ENCODE data around the gene SLC7A5.

The SLC7A5 gene

DNA sequence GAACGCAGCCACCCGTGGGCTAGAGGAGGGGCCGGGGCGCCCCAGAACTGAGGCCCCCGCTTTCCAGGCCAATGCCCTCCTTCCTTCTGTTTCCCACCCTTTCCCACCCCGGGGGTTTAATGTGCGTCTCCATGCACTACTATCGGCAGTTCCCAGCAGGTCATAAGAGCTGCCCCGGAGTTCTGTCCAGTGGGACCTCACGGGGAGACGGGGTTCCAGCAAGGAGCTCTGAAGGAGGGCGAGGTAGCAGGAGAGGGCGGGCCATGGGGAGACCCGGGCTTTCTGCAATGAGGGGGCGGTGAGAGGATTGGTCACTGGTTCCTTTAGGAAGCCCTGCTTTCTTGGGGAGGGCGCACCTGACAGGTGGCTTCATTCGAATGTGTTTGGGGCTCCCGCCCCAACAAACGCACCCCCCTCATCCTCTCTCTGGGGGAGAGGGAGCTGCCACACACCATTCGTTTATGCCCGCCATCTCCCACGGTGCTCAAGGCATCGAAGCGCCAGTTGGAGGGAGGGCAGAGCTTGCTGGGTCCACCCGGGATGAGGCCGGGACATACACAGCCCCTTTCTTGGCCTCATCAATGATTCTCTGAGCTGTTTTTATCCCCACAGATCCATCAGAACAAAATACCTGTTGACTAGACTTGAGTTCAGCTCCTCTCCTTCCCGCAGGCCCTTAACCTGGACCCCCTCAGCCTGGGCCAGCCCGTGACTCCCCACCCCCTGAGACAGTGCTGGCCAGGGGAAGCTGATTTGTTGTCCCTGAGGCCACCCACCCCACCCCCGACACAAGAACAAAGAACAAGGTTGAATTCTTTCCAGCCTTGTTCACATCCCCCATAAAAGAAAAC is 44.1 kb downstream of the SLC7A5 start:
- no peak overlapping the region for H3K27ac ChIP-seq
- TF ChIP-seq, protein P1, sequence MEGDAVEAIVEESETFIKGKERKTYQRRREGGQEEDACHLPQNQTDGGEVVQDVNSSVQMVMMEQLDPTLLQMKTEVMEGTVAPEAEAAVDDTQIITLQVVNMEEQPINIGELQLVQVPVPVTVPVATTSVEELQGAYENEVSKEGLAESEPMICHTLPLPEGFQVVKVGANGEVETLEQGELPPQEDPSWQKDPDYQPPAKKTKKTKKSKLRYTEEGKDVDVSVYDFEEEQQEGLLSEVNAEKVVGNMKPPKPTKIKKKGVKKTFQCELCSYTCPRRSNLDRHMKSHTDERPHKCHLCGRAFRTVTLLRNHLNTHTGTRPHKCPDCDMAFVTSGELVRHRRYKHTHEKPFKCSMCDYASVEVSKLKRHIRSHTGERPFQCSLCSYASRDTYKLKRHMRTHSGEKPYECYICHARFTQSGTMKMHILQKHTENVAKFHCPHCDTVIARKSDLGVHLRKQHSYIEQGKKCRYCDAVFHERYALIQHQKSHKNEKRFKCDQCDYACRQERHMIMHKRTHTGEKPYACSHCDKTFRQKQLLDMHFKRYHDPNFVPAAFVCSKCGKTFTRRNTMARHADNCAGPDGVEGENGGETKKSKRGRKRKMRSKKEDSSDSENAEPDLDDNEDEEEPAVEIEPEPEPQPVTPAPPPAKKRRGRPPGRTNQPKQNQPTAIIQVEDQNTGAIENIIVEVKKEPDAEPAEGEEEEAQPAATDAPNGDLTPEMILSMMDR (conservative IDR thresholded peaks at IDR 0.05): no peak
- TF ChIP-seq ZFX (IDR thresholded peaks at IDR 0.05): no peak

DNA sequence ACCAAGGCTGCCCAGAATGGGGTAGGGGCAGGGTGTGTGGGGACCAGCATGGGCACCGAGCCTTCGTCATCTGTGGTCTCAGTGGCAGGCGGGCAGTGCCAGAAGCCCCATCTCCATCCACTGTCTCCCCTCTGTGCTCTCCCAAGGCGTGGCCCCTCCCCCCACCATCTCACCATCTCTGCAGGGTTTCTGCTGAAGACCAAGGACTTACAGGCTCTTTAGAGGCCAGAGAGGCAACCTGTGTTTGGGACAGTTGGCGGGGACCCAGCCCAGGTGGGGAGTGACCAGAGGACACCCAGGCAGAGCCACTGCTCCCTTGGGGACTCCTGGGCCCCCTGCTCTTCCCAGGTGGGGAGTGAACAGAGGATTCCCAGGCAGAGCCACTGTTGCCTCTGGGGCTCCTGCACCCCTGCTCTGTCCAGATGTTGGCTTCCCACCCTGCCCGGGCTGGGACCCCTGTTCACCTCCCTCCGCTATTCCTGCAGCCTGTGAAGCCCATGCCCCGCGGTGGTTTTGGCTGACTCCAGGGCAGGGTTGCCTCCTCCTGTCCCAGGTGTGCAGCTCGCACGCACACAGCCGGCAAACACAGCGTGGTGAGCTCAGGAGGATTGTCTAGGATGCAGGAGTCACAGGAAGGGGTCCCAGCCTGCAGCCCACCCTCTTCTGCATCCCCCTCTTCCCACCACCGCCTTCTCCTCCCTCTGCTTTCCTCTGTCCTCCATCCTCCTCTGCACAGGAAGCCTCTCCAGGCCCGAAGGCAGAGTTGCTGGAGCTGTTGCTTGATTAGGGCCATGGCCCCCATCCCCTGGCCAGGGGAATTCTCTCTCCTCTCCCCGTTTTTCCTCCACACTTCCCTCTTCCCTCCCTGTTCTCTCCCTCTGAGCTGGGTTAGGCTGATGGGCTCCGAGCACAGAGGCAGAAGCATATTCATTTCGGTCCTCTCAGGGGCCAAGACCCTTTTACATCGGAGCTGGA is 45.0 kb downstream of the SLC7A5 start:
- TF ChIP-seq, protein P1 (conservative IDR thresholded peaks at IDR 0.05): no peak
- TF ChIP-seq ZFX (IDR thresholded peaks at IDR 0.05): no peak
- no peak overlapping the region for H3K27ac ChIP-seq

DNA sequence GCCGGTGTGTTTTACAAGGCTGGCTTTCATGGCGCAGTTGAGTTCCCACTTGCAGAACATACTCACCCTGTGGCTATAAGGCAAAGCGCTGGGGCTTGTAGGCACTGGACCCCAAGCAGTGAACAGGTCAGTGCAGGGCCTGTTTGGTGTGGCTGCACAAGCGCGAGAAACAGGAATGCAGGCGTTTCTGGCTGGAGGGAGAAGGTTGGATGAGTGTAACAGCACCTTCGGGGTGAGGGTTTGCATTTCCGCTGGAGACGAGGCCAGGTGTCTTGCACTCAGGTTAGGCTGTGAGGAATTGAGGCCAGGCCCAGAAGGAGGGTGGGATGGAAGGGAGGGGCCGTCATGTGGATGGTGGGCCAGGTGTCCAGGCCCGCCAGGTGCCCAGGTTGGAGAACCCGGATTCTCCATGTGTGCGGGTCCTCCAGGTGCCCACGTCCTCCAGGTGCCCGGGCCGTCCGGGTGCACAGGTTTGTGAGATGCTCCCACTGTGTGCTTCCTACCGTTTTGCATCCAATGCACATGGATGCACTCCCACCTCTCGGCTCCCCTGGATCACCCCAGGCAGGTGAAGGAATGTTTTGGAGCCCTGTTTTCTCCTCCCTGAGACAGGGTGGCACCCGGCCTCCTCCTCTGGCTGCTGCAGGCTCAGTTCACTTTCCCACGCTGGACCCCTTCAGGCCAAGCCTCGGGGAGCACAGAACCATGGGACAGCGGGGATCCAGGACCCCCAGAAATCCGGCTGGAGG is 46.0 kb downstream of the SLC7A5 start:
- H3K27ac ChIP-seq: no peak overlapping the region
- TF ChIP-seq, protein P1 (conservative IDR thresholded peaks at IDR 0.05): no peak
- TF ChIP-seq ZFX (IDR thresholded peaks at IDR 0.05): no peak

DNA sequence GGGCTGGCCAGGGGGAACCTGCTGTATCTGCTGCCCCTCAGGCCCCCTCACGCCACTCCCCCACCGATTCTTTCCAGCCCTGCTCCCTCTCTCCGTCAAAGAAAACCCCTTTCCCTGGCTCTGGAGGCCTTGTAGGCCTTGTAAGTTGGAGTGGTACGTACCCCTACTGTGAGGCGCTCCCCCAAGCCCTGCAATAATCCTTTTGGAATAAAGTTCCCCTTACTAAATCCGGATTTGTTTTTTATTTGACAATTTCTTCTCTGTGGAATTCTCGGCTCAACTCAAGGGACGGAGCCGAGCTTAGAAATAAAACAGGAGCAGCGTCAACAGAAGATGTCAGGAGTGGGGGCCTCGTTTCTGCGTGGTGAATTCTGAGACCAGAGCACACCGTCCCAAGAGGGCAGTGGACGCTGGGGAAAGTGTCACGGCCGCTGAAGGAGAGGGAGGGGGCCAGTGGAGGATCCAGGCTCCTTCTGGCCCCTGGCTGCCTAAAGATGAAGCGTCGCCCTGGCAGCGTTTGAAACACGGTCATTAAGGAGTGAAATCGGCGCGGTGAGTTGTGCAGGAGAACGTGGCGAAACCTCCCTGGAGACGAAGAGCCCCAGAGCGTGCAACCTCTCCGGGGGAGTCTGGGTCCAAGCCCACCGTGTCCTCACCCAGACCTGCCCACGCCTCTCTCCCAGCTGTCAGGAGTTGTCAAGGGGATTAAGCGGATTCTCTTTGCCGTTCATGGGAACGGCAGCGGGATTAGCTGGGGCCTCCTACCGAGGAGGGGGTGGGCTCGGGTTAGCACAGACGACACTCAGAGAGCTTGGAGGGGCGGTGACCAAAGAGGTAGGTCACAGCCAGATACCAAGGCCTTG is 47.0 kb downstream of the SLC7A5 start:
- TF ChIP-seq, protein P1 (conservative IDR thresholded peaks at IDR 0.05): no peak
- no peak for TF ChIP-seq ZFX (IDR thresholded peaks at IDR 0.05)
- H3K27ac ChIP-seq: no peak overlapping the region

DNA sequence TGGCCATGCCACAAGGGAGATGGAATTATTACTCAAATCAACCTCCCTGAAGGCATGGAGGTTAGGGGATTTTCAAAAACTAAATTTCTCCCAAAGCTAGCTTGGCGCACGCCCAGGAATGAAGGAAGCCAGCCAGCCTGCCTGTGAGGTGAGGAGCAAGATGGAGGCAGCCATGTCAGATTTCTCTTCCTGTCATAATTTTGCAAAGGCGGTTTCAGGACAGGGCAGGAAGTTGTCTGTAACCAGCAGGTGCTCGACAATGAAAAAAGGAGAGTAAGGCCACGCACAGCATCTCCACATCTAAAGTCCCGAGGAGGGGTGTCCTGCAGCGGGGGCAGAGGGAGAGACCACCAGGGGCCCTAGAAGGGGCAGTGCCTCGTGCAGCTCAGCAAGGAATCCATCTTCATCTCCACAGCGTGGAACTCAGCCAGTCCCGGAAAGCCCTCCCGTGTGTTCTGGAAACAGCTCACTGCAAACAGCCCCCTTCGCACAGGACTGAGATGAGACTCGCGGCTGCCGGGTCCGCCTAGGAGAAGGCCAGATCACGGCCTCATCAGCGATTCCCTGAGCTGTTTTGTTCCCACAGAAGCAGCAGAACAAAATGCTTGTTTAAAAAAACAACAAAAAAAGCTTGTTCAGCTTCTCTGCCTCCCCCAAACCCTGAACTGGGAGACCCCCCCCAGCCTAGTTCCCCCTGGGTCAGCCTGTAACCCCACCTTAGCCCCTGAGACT is 47.8 kb downstream of the SLC7A5 start:
- no peak for TF ChIP-seq ZFX (IDR thresholded peaks at IDR 0.05)
- TF ChIP-seq, protein P1 (conservative IDR thresholded peaks at IDR 0.05): no peak
- H3K27ac ChIP-seq: no peak overlapping the region

DNA sequence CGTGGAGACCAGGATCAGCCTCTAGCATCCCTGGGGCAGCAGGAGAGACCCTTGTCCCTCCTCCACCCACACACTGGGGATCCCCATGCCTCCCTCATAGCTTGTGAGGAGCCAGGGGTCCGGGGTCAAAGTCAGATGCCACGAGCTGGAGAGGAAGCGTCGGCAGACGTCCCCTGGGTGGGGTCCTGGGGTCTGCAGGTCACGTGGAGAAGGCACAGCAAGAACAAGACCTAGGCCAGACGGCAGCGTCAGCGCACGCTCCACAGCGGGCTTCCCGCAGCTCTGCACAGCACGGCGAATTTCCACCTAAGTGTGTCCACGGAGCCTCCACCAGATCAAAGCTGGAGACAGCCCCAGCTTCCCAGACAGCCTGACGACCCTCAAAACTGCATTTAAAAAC is 49.3 kb downstream of the SLC7A5 start:
- no peak for TF ChIP-seq ZFX (IDR thresholded peaks at IDR 0.05)
- TF ChIP-seq, protein P1 (conservative IDR thresholded peaks at IDR 0.05): no peak

More for the DNA sequence above, 49.3 kb downstream of the SLC7A5 start:
- no peak overlapping the region for H3K27ac ChIP-seq

Measured in C4-2B (cell line).